ENCODE data around the gene UMAD1. TPM values are rescaled to one million over a fixed set of nuclear protein-coding genes. Genes with fewer than 3 reads are reported as not detected.
A peak's percentile ranks its signal among the peaks of the same experiment; 100 is the strongest.

UMAD1 gene
- total RNA-seq, 1 donor from 2014 or later = 9.3 TPM

GRCh38 chr7:7699380-7699779, 58.8 kb downstream of the UMAD1 start:
- FAIRE-seq (no peak), DNase-seq (ENCODE audit: low read depth) (no peak)
- no peaks in the 10 kb centered on the region for H3K9me3 ChIP-seq (ENCODE audit: insufficient read depth, low read depth, low read length)
- no peak overlapping the region for H3K4me3 ChIP-seq (ENCODE audit: insufficient read depth, low read depth, low read length)
- H2AFZ ChIP-seq (ENCODE audit: low read depth, low read length) = no peak overlapping the region
- Mint-ChIP-seq H3K4me3 (ENCODE audit: unreplicated experiment) (no peak overlapping the region), H3K9me3 (ENCODE audit: unreplicated experiment) (no peaks in the 10 kb centered on the region), H3K4me1 (ENCODE audit: low read depth, unreplicated experiment) (peaks cover 34% of the 10 kb centered on the region), H3K36me3 (ENCODE audit: low read depth, unreplicated experiment) (no peaks in the 10 kb centered on the region), H3K27ac (ENCODE audit: unreplicated experiment) (peak overlapping the region; percentile 15), H3K27me3 (ENCODE audit: low read depth, unreplicated experiment) (no peaks in the 10 kb centered on the region)
- no peaks in the 10 kb centered on the region for H3K27me3 ChIP-seq (ENCODE audit: insufficient read depth, low read length)
- H4K20me1 ChIP-seq (ENCODE audit: insufficient read depth, low read length) = no peaks in the 10 kb centered on the region
- no peak overlapping the region for H3K27ac ChIP-seq (ENCODE audit: low read depth, low read length)
- peaks cover 14% of the 10 kb centered on the region for H3K4me1 ChIP-seq (ENCODE audit: insufficient read depth, low read length)
- no peak overlapping the region for H3K9ac ChIP-seq (ENCODE audit: low read length)
- H3K4me2 ChIP-seq (ENCODE audit: low read length) = no peak overlapping the region
- no peaks in the 10 kb centered on the region for H3K36me3 ChIP-seq (ENCODE audit: insufficient read depth, low read length)
- TF ChIP-seq, protein P1, sequence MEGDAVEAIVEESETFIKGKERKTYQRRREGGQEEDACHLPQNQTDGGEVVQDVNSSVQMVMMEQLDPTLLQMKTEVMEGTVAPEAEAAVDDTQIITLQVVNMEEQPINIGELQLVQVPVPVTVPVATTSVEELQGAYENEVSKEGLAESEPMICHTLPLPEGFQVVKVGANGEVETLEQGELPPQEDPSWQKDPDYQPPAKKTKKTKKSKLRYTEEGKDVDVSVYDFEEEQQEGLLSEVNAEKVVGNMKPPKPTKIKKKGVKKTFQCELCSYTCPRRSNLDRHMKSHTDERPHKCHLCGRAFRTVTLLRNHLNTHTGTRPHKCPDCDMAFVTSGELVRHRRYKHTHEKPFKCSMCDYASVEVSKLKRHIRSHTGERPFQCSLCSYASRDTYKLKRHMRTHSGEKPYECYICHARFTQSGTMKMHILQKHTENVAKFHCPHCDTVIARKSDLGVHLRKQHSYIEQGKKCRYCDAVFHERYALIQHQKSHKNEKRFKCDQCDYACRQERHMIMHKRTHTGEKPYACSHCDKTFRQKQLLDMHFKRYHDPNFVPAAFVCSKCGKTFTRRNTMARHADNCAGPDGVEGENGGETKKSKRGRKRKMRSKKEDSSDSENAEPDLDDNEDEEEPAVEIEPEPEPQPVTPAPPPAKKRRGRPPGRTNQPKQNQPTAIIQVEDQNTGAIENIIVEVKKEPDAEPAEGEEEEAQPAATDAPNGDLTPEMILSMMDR (IDR thresholded peaks at IDR 0.05; ENCODE audit: insufficient read depth, low read depth, low read length) = no peak
- TF ChIP-seq EZH2 (IDR thresholded peaks at IDR 0.05; ENCODE audit: insufficient read depth, low read length) = no peak
- H3K79me2 ChIP-seq (ENCODE audit: insufficient read depth, low read length) = no peaks in the 10 kb centered on the region

GRCh38 chr7:7699970-7700369, 59.4 kb downstream of the UMAD1 start:
- peaks cover 12% of the 10 kb centered on the region for H3K4me1 ChIP-seq (ENCODE audit: insufficient read depth, low read length)
- FAIRE-seq (no peak), DNase-seq (ENCODE audit: low read depth) (no peak)
- Mint-ChIP-seq H3K9me3 (ENCODE audit: unreplicated experiment) (no peaks in the 10 kb centered on the region), H3K36me3 (ENCODE audit: low read depth, unreplicated experiment) (no peaks in the 10 kb centered on the region), H3K27me3 (ENCODE audit: low read depth, unreplicated experiment) (no peaks in the 10 kb centered on the region), H3K4me3 (ENCODE audit: unreplicated experiment) (no peak overlapping the region), H3K4me1 (ENCODE audit: low read depth, unreplicated experiment) (peaks cover 33% of the 10 kb centered on the region), H3K27ac (ENCODE audit: unreplicated experiment) (no peak overlapping the region)
- no peak overlapping the region for H3K9ac ChIP-seq (ENCODE audit: low read length)
- H3K27ac ChIP-seq (ENCODE audit: low read depth, low read length) = no peak overlapping the region
- no peaks in the 10 kb centered on the region for H3K36me3 ChIP-seq (ENCODE audit: insufficient read depth, low read length)
- no peak overlapping the region for H3K4me2 ChIP-seq (ENCODE audit: low read length)
- no peaks in the 10 kb centered on the region for H3K9me3 ChIP-seq (ENCODE audit: insufficient read depth, low read depth, low read length)
- no peaks in the 10 kb centered on the region for H4K20me1 ChIP-seq (ENCODE audit: insufficient read depth, low read length)
- TF ChIP-seq EZH2 (IDR thresholded peaks at IDR 0.05; ENCODE audit: insufficient read depth, low read length) = no peak
- TF ChIP-seq, protein P1 (IDR thresholded peaks at IDR 0.05; ENCODE audit: insufficient read depth, low read depth, low read length) = no peak
- no peak overlapping the region for H2AFZ ChIP-seq (ENCODE audit: low read depth, low read length)
- no peaks in the 10 kb centered on the region for H3K79me2 ChIP-seq (ENCODE audit: insufficient read depth, low read length)
- no peaks in the 10 kb centered on the region for H3K27me3 ChIP-seq (ENCODE audit: insufficient read depth, low read length)
- no peak overlapping the region for H3K4me3 ChIP-seq (ENCODE audit: insufficient read depth, low read depth, low read length)

DNA sequence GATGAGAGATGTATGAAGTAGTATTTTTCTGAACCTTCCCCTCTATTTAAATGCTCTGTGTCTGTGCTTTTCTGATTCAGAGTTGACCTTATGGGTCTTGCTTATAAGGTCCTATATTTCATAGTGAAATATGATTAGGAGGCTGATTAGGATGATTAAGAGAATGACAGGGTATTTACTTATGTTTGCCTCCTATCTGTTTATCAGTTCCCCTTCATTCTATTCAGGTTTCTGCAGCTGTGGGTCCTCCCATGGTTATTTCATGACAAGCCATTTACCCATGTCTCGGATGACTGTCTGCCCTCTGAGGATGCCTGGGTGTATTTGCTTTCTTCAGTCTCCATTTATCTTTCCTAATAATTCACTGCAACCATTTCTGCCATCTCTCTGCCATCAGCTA, 61.0 kb downstream of the UMAD1 start:
- Histone ChIP-seq H3K9ac (ENCODE audit: low read length) (no peak overlapping the region), H3K36me3 (ENCODE audit: insufficient read depth, low read length) (no peaks in the 10 kb centered on the region), H3K4me1 (ENCODE audit: insufficient read depth, low read length) (peaks cover 4% of the 10 kb centered on the region), H3K27me3 (ENCODE audit: insufficient read depth, low read length) (no peaks in the 10 kb centered on the region), H3K4me3 (ENCODE audit: insufficient read depth, low read depth, low read length) (no peak overlapping the region), H2AFZ (ENCODE audit: low read depth, low read length) (no peak overlapping the region), H3K79me2 (ENCODE audit: insufficient read depth, low read length) (no peaks in the 10 kb centered on the region), H3K27ac (ENCODE audit: low read depth, low read length) (no peak overlapping the region), H3K9me3 (ENCODE audit: insufficient read depth, low read depth, low read length) (no peaks in the 10 kb centered on the region), H4K20me1 (ENCODE audit: insufficient read depth, low read length) (no peaks in the 10 kb centered on the region), H3K4me2 (ENCODE audit: low read length) (no peak overlapping the region)
- Mint-ChIP-seq H3K27me3 (ENCODE audit: low read depth, unreplicated experiment) (no peaks in the 10 kb centered on the region), H3K4me1 (ENCODE audit: low read depth, unreplicated experiment) (peaks cover 32% of the 10 kb centered on the region), H3K36me3 (ENCODE audit: low read depth, unreplicated experiment) (no peaks in the 10 kb centered on the region), H3K27ac (ENCODE audit: unreplicated experiment) (no peak overlapping the region), H3K9me3 (ENCODE audit: unreplicated experiment) (no peaks in the 10 kb centered on the region), H3K4me3 (ENCODE audit: unreplicated experiment) (no peak overlapping the region)
- no peak for TF ChIP-seq EZH2 (IDR thresholded peaks at IDR 0.05; ENCODE audit: insufficient read depth, low read length)
- TF ChIP-seq, protein P1 (IDR thresholded peaks at IDR 0.05; ENCODE audit: insufficient read depth, low read depth, low read length) = no peak
- FAIRE-seq = no peak
- no peak for DNase-seq (ENCODE audit: low read depth)
